SIG-M5 (cell line): Measurements from ENCODE around the gene AP2A2.
"Not testable (repeated sequence)": the region's sequence is repeated elsewhere in the genome, so short reads cannot be mapped to it uniquely, and the experiment has no call there.

Source experiments
- DNase-seq: peaks from one replicate; lab custom pipeline; 2025; lab: John Stamatoyannopoulos, UW

AP2A2 gene

DNA sequence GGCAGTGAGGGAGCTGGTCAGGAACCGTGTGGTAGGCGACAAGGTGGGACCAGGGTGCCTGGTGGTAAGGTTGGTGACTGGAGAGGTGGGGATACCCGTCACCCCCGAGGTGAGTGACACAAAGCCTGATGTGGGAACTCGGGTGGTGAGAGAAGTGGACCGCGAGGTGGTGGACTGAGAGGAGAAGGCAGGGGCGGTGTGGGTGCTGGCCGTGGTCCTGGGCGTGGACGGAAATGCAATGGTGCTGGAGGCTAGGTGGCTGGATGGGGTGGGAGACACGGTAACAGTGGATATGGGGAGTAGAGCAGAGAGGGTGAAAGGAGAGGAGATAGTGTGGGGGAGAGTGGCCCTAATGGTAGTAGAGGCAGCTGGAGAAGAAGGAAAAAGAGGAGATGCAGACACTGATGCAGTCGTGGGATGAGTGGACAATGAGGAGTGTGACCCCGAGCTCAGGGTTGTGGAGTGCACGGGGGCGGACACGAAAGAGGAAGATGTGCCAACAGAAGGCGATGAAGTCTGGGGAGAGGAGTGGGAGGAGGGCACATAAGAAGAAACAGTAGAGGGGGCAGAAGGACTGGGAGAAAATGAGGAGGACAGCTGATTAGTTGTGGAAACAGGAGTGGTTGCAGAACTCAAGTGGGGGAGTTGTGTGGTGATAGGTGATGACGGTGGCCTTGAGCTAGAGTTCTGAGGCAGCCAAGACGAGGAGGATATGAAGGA, 90.3 kb downstream of the AP2A2 start:
- DNase-seq: no peak

DNA sequence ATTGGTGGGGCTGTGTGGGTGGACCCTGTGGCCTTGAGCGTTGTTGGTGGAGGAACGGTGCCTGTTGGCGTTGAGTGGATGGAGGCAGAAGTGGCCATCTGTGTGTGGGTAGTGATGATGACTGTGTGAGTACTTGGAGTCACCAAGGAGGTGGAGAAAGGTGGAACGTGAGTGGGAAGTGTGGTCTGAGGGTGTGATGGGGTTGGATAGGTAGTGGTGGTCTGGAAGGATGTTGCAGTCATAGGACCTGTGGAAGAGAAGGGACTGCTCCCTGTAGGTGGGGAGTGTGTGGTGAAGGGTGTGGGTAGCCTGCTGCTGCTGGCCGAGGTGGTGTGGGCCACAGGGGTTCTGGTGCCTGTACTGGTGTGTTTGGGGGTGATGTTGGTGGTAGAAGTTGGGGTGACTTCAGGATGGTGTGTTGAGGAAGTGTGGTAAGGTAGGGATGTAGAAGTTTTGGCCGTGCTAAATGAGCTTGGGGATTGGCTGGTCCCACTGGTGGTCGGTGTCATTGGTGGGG, 91.0 kb downstream of the AP2A2 start:
- not testable (repeated sequence) for DNase-seq

DNA sequence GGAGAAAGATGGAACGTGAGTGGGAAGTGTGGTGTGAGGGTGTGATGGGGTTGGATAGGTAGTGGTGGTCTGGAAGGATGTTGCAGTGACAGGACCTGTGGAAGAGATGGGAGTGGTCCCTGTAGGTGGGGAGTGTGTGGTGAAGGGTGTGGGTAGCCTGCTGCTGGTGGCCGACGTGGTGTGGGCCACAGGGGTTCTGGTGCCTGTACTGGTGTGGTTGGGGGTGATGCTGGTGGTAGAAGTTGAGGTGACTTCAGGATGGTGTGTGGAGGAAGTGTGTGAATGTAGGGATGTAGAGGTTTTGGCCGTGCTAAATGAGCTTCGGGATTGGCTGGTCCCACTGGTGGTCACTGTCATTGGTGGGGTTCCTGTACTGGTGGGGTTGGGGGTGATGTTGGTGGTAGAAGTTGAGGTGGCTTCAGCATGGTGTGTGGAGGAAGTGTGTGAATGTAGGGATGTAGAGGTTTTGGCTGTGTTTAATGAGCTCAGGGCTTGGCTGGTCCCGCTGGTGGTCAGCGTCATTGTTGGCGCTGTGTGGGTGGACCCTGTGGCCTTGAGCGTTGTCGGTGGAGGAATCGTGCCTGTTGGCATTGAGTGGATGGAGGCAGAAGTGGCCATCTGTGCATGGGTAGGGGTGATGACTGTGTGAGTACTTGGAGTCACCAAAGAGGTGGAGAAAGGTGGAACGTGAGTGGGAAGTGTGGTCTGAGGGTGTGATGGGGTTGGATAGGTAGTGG, 91.8 kb downstream of the AP2A2 start:
- DNase-seq: no peak

DNA sequence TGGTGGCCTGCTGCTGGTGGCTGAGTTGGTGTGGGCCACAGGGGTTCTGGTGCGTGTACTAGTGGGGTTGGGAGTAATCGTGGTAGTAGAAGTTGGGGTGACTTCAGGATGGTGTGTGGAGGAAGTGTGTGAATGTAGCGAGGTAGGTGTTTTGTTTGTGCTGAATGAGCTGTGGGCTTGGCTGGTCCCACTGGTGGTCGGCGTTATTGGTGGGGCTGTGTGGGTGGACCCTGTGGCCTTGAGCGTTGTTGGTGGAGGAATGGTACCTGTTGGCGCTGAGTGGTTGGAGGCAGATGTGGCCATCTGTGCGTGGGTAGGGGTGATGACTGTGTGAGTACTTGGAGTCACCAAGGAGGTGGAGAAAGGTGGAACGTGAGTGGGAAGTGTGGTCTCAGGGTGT, 92.4 kb downstream of the AP2A2 start:
- DNase-seq: no peak

DNA sequence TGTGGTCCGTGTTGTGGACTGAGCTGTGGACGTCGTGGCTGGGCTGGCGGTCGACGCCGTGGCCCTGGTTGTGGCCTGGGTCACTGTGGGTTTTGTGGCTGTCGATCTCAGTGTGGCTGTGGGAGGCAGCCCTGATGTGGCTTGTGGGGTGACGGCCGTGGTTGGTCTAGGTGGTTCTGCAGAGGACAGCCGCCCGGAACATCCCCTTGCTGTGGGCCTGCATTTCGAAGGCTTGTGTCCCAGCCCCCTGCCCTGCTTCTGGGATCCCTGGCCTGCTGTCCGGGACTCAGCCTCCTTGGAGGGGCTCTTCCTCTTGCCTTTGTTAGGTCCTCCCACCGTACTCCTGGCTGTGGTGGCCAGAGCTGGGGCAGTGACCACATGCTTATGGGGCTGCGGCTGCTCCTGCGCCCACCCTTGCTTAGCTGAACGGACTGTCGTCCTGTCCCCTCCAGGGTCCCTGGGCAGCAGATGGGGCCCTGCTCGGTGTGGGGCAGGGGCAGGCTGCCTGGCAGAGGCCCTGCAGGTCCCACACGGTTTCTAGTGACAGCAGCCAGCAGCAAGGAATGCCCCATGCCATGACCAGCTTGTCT, 93.7 kb downstream of the AP2A2 start:
- DNase-seq: no peak

DNA sequence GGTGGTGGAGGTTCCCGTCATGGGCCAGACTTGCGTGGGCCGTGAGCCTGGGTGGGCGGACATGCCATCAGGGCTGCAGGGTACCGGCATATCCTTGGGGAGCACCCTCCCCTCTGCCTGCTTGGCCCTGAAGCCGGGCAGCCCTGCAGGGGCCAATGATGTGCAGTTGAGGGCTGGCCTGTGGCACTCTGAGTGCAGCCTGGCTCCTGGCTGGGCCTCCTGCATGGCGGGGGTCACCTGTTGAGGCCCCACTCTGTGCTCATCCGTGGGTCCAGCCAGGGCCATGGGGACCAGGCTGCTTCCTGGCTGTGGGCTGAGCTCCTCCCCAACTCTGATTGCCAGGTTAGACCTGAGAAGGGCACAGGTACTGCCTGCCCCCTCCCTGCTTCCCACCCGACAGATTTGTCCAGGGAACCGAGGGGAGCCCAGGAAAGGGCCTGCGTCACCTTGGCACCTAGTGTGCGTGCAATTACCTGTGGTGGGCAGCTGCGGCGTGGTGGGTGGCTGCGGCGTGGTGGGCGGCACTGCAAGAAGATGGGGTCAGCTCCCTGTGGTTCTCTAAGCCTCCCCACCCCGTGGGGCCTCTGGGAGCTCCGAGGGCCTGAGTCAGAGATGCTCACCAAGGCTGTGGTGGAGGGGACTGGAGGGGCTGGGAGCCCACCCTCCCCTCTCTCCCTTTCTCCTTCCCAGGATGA, 94.7 kb downstream of the AP2A2 start:
- DNase-seq: no peak

DNA sequence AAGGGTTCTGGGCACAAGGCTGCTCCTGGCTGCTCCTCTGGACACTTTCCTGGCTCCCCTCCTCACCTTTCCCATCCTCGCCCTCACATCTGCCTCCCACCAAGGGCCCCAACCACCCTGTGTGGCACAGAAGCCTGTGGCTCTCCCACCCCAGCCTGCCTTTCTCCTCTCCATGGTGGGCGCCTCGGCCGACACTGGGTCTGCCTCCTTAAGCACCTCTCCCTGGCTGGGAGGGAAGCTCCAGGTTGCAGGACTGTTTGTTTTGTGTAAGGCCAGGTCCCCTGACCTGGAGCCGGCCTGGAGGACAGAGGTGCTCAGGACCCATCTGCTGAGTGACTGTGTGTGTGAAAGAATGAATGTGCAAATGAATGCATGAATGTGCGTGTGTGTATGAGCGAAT, 96.7 kb downstream of the AP2A2 start:
- DNase-seq: no peak

- DNase-seq: no peak
These were observed 97.5 kb downstream of the AP2A2 start for GRCh38 chr11:1022908-1023810.

DNA sequence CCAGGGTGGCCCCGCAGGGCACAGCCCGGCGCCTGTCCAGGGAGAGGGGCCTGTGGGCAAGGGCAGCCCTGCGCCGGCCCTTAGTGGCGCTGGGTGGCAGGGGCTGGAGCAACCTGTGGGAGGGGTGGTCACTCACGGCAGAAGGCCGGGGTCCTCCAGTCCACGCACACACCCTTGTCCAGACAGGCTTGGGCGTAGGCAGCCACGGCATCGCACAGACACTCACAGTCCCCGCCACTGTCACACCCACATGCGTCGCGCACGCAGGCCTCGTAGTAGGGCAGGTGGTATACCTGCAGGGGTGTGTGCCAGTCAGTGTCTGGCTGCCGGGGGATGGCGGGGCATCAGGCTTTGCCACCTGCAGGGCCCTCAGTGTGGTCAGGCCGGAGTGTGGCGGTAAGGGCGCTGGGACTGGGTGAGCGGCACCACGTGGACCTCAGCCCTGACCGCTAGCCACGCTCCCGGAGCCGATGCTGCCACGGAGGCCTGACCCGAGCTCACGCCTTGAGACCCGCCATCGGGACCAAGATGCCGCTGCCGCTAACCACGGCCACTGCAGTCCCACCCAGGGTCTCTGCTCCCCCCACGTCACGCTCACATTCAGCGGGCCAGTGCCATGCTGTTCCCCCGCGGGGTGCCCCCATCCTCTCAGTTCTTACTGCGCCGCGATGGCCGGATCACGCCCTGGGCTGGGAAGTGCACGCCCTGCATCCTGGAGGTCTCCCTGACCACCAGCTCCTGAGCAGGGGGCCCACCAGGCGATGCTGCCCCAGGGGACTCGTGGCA, 98.3 kb downstream of the AP2A2 start:
- no peak for DNase-seq

DNA sequence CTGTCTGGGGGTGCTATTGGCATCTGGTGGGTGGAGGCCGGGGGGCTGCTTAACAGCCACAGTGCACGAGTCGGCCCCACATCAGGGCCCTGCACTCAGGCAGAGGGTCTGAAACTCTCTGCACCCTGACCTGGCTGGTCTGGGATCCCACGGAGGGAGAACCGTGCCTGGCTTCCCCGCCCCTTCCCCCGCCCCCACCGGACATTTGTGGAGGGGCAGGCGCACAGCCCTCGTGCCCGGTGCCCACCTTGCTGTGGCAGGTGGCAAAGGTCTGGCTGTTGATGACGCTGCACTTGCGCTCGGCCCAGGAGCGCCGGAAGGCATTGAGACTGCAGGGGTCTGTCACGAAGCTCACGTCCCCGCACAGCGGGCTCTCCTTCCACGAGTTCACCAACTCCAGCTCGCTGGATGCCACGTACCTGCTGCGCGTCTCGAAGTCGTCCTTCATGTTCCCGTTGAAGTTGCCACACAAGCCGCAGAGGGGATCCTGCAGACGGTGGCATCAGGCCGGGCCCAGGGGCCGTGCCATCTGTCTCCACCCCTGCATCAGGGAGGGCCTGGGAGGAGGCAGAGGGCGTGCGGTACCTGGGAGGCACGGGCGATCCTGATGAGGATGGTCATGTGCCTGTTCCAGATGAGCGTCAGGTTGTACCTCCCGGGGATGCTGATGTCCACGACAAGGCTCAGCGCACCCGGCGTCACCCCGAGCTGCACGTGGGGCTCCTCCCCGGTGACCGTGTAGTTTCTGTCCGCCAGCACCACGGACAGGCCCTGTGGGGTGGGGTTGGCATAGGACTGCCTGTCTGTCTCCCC, 99.1 kb downstream of the AP2A2 start:
- no peak for DNase-seq

GRCh38 chr11:1025410-1026162, 99.9 kb downstream of the AP2A2 start:
- DNase-seq: no peak

GRCh38 chr11:1026163-1026450, 100.4 kb downstream of the AP2A2 start:
- DNase-seq: no peak

DNA sequence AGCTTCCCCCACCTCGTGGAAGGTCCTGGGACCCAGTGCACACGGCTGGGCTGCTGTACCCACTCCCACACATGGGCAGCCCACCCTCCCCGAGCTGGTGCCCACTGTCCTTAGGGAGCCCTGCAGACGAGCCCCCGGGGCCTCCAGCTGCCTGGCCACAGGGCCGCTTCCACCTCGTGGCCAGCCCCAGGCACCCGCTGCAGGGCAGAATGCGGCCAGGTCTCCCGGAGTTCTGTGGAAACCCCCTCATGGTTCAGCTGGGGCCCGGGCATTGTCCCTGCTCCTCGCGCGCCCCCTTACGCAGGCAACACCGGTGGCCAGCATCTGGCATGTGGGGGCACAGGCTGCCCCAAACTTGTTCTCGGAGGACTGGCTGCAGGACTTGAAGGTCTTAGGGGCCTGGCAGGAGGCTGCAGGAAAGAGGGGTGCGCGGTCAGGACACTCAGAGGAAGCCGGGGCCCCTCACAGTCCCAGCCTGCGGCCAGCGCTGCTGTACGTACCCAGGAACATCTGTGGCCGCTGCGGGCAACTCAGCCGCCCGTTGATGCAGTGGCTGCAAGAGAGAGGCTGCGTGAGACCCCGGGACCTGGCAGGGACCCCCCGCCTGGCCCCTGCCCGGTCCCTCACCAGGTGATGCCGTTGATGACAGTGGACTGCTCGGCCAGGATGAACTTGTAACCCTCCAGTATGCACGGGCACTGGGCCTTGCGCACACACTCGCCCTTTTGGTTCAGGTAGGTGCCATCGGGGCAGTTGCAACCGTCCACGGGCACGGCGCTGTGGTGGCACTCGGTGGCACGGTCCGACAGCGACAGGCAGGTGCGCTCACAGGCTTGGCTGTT, 101.2 kb downstream of the AP2A2 start:
- DNase-seq: no peak

GRCh38 chr11:1027483-1028290, 102.0 kb downstream of the AP2A2 start:
- no peak for DNase-seq

GRCh38 chr11:1028291-1028540, 102.5 kb downstream of the AP2A2 start:
- no peak for DNase-seq

DNA sequence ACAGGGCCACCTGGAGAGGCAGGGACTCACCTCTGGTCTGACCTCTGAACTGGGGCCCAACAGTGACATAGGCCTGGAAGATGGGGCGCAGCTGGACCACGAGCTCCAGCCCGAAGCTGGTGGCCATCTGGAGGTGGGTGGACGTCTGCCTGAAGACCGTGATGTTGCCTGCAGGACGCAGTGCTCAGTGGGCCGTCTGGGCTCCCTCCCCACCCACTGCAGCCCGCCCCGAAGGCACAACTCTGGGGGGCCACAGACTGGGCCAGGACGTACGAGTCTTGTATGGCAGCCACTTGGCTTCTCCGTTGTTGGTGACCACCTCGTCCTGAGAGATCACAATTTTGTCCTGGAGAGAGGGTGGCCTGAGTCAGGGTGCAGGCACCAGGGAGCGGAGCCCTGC, 102.9 kb downstream of the AP2A2 start:
- DNase-seq: no peak

GRCh38 chr11:1029051-1029450, 103.4 kb downstream of the AP2A2 start:
- DNase-seq: no peak

- no peak for DNase-seq
These were observed 104.0 kb downstream of the AP2A2 start for GRCh38 chr11:1029654-1030053.
